ENCODE data around the gene ZBTB48. TPM values are rescaled to one million over a fixed set of nuclear protein-coding genes. Genes with fewer than 3 reads are reported as not detected.

The ZBTB48 gene
- total and polyA plus RNA-seq, 2 donors (not counting 1 experiment from before 2014, with no cell fraction given): 5.7 to 16.0 TPM

- no peaks in the 10 kb centered on the region for H3K27me3 ChIP-seq (ENCODE audit: control insufficient read depth, insufficient read depth, low read length)
- H3K36me3 ChIP-seq (ENCODE audit: control insufficient read depth, insufficient read depth, low read length): peaks cover 2% of the 10 kb centered on the region
- H3K9ac ChIP-seq (ENCODE audit: insufficient read depth, low read length): peak overlapping the region; percentile 85
- no peak for DNase-seq (ENCODE audit: low read depth in 2 of 2)
- TF ChIP-seq EZH2 (IDR thresholded peaks at IDR 0.05; ENCODE audit: low read length, missing control alignments): no peak
- TF ChIP-seq CTCF (conservative IDR thresholded peaks at IDR 0.05 in 1 of 2, IDR thresholded peaks at IDR 0.05 in 1 of 2; ENCODE audit: low read depth in 1 of 2, low read length in 2 of 2): no peak
- H3K4me1 ChIP-seq (ENCODE audit: control insufficient read depth, extremely low read depth, insufficient read depth, low read length): peaks cover 12% of the 10 kb centered on the region
- H3K79me2 ChIP-seq (ENCODE audit: control insufficient read depth, insufficient read depth, low read length): peaks cover 6% of the 10 kb centered on the region
- peak overlapping the region; percentile 82 for H3K27ac ChIP-seq (ENCODE audit: insufficient read depth, low read length)
- H3K4me2 ChIP-seq (ENCODE audit: extremely low read depth, insufficient read depth, low read length): peak overlapping the region; percentile 96
- peak overlapping the region; percentile 57 to 86 (median 70) for H3K4me3 ChIP-seq (replicated peaks in 1 of 4; ENCODE audit: control extremely low read depth in 1 of 4, insufficient read depth in 1 of 4, low read depth in 3 of 4, low read length in 4 of 4)
- H4K20me1 ChIP-seq (ENCODE audit: control insufficient read depth, extremely low read depth, insufficient read depth, low read length): no peaks in the 10 kb centered on the region
- no peaks in the 10 kb centered on the region for H3K9me3 ChIP-seq (ENCODE audit: control insufficient read depth, insufficient read depth, low read depth, low read length)
- H2AFZ ChIP-seq (ENCODE audit: low read length): peak overlapping the region; percentile 51
Measured at GRCh38 chr1:6580119-6580592, 362 bp downstream of the ZBTB48 start.

GRCh38 chr1:6580593-6581409, 1.0 kb downstream of the ZBTB48 start:
- TF ChIP-seq CTCF (conservative IDR thresholded peaks at IDR 0.05 in 1 of 2, IDR thresholded peaks at IDR 0.05 in 1 of 2; ENCODE audit: low read depth in 1 of 2, low read length in 2 of 2): peak in 1 of 2 donors; percentile 1
- no peak for TF ChIP-seq EZH2 (IDR thresholded peaks at IDR 0.05; ENCODE audit: low read length, missing control alignments)
- H3K4me2 ChIP-seq (ENCODE audit: extremely low read depth, insufficient read depth, low read length): peak overlapping the region; percentile 96
- peaks cover 2% of the 10 kb centered on the region for H3K36me3 ChIP-seq (ENCODE audit: control insufficient read depth, insufficient read depth, low read length)
- H2AFZ ChIP-seq (ENCODE audit: low read length): peak overlapping the region; percentile 7
- H3K4me1 ChIP-seq (ENCODE audit: control insufficient read depth, extremely low read depth, insufficient read depth, low read length): peaks cover 12% of the 10 kb centered on the region
- no peak for DNase-seq (ENCODE audit: low read depth in 2 of 2)
- peak overlapping the region; percentile 57 to 86 (median 70) for H3K4me3 ChIP-seq (replicated peaks in 1 of 4; ENCODE audit: control extremely low read depth in 1 of 4, insufficient read depth in 1 of 4, low read depth in 3 of 4, low read length in 4 of 4)
- no peaks in the 10 kb centered on the region for H3K9me3 ChIP-seq (ENCODE audit: control insufficient read depth, insufficient read depth, low read depth, low read length)
- H3K79me2 ChIP-seq (ENCODE audit: control insufficient read depth, insufficient read depth, low read length): peaks cover 6% of the 10 kb centered on the region
- H4K20me1 ChIP-seq (ENCODE audit: control insufficient read depth, extremely low read depth, insufficient read depth, low read length): no peaks in the 10 kb centered on the region
- peak overlapping the region; percentile 85 for H3K9ac ChIP-seq (ENCODE audit: insufficient read depth, low read length)
- peak overlapping the region; percentile 82 for H3K27ac ChIP-seq (ENCODE audit: insufficient read depth, low read length)
- H3K27me3 ChIP-seq (ENCODE audit: control insufficient read depth, insufficient read depth, low read length): no peaks in the 10 kb centered on the region

GRCh38 chr1:6581561-6582305, 1.9 kb downstream of the ZBTB48 start:
- no peaks in the 10 kb centered on the region for H3K9me3 ChIP-seq (ENCODE audit: control insufficient read depth, insufficient read depth, low read depth, low read length)
- no peak overlapping the region for H3K4me2 ChIP-seq (ENCODE audit: extremely low read depth, insufficient read depth, low read length)
- no peaks in the 10 kb centered on the region for H4K20me1 ChIP-seq (ENCODE audit: control insufficient read depth, extremely low read depth, insufficient read depth, low read length)
- H3K27me3 ChIP-seq (ENCODE audit: control insufficient read depth, insufficient read depth, low read length): no peaks in the 10 kb centered on the region
- peak in 1 of 2 donors; percentile 45 for DNase-seq (ENCODE audit: low read depth in 2 of 2)
- no peak for TF ChIP-seq CTCF (conservative IDR thresholded peaks at IDR 0.05 in 1 of 2, IDR thresholded peaks at IDR 0.05 in 1 of 2; ENCODE audit: low read depth in 1 of 2, low read length in 2 of 2)
- no peak for TF ChIP-seq EZH2 (IDR thresholded peaks at IDR 0.05; ENCODE audit: low read length, missing control alignments)
- H3K4me1 ChIP-seq (ENCODE audit: control insufficient read depth, extremely low read depth, insufficient read depth, low read length): peaks cover 12% of the 10 kb centered on the region
- H3K4me3 ChIP-seq (replicated peaks in 1 of 4; ENCODE audit: control extremely low read depth in 1 of 4, insufficient read depth in 1 of 4, low read depth in 3 of 4, low read length in 4 of 4): no peak overlapping the region
- H3K79me2 ChIP-seq (ENCODE audit: control insufficient read depth, insufficient read depth, low read length): peaks cover 6% of the 10 kb centered on the region
- no peak overlapping the region for H2AFZ ChIP-seq (ENCODE audit: low read length)
- peaks cover 2% of the 10 kb centered on the region for H3K36me3 ChIP-seq (ENCODE audit: control insufficient read depth, insufficient read depth, low read length)
- H3K9ac ChIP-seq (ENCODE audit: insufficient read depth, low read length): no peak overlapping the region
- no peak overlapping the region for H3K27ac ChIP-seq (ENCODE audit: insufficient read depth, low read length)

All from fibroblast of lung (primary cell).